Choroid plexus epithelial cell (primary cell): Measurements from ENCODE around the gene SNTG2.

ENCODE experiments used
- DNase-seq: peaks from one replicate; pipeline ENCODE4 v3.0.0-alpha.2; 2010; ENCODE audit warnings: low read depth
- H3K4me3 ChIP-seq: 2 replicates; pipeline ENCODE4 v1.5.1; 2011; ENCODE audit warnings: low read depth, mild to moderate bottlenecking, control low read depth, low read length, moderate library complexity
- CTCF ChIP-seq: conservative IDR thresholded peaks from 2 replicates; pipeline ENCODE4 v1.5.1; 2011; ENCODE audit warnings: low read depth, mild to moderate bottlenecking, control low read depth, inconsistent platforms, low read length, moderate library complexity

The SNTG2 gene

GRCh38 chr2:1169291-1169949 lies 218.8 kb downstream of the SNTG2 start:
- TF ChIP-seq CTCF = no peak
- no peak overlapping the region for H3K4me3 ChIP-seq
- no peak for DNase-seq

GRCh38 chr2:1170241-1170640 lies 219.6 kb downstream of the SNTG2 start:
- H3K4me3 ChIP-seq = no peak overlapping the region
- TF ChIP-seq CTCF = no peak
- DNase-seq = no peak

GRCh38 chr2:1170711-1171110 lies 220.1 kb downstream of the SNTG2 start:
- no peak overlapping the region for H3K4me3 ChIP-seq
- TF ChIP-seq CTCF = no peak

DNA sequence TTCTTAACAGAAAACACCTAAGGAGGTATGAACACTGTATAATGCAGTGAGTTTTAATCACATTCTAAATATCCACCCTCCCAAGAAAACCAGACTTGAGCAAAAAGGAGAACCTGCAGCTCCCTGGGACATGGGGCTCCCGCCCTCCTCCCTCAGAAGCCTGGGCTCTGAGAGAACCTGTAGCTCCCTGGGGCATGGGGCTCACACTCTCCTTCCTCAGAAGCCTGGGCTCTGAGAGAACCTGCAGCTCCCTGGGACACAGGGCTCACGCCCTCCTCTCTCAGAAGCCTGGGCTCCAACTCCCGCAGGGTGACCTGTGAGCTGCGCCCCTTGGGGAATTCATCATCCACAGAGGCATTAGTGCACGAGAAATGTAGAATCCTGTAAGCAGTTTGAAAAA lies 222.9 kb downstream of the SNTG2 start:
- no peak overlapping the region for H3K4me3 ChIP-seq
- no peak for TF ChIP-seq CTCF

More at GRCh38 chr2:1170711-1171110, 220.1 kb downstream of the SNTG2 start:
- DNase-seq = no peak

DNA sequence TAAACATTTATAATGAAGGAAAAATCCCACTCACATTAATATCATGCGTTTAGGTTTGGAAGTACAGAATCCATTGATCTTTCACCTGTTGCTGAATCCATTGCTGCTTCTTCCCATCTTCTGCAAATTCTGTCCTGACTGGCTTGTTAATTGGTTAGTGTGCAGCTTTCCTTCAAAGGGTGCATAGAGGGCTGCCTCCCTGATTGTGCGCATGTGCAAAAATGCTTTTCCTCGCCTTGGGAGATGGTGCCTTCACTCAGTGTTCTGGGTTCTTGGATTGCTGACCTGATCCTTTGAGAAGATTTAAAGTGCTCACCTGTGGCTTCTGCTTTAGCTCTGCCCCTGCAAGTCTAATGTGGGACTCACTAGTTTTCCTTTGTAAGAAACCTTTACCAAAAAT lies 231.2 kb downstream of the SNTG2 start:
- TF ChIP-seq CTCF = no peak
- no peak for DNase-seq
- H3K4me3 ChIP-seq = no peak overlapping the region

More for the DNA sequence above, 222.9 kb downstream of the SNTG2 start:
- no peak for DNase-seq

- no peak for TF ChIP-seq CTCF
- H3K4me3 ChIP-seq = no peak overlapping the region
- no peak for DNase-seq
Measured at GRCh38 chr2:1183300-1183699, 232.7 kb downstream of the SNTG2 start.

- no peak for TF ChIP-seq CTCF
- DNase-seq = no peak
- H3K4me3 ChIP-seq = no peak overlapping the region
Measured at GRCh38 chr2:1186421-1186820, 235.8 kb downstream of the SNTG2 start.
